DOHH2 (cell line): ENCODE measurements around the gene ARL8B.
"Not testable (repeated sequence)": the region's sequence is repeated elsewhere in the genome, so short reads cannot be mapped to it uniquely, and the experiment has no call there.

ENCODE experiments used
- H3F3A ChIP-seq: fragments of 200-600 bp; sonication (generic), shearing (Covaris generic); 2 replicates; pipeline ENCODE4 v1.6.0; 2016; ENCODE audit warnings: antibody characterized with exemption, mild to moderate bottlenecking; ENCODE audit not compliant: control insufficient read depth, insufficient read depth
- H3K27ac ChIP-seq: fragments of 200-600 bp; sonication (generic); 2 replicates; pipeline ENCODE4 v1.5.1; 2014; ENCODE audit warnings: low read depth, mild to moderate bottlenecking, low read length, moderate library complexity
- H3K27me3 ChIP-seq: fragments of 200-600 bp; sonication (generic); 2 replicates; pipeline ENCODE4 v1.6.1; 2014; ENCODE audit warnings: mild to moderate bottlenecking, low read length, mixed read lengths; ENCODE audit not compliant: control insufficient read depth
- H3K36me3 ChIP-seq: fragments of 200-600 bp; sonication (generic); 2 replicates; pipeline ENCODE4 v1.6.1; 2014; ENCODE audit warnings: mild to moderate bottlenecking, low read length, moderate library complexity, mixed read lengths; ENCODE audit not compliant: control insufficient read depth
- H3K4me1 ChIP-seq: fragments of 200-600 bp; sonication (generic); 2 replicates; pipeline ENCODE4 v1.6.1; 2014; ENCODE audit warnings: mild to moderate bottlenecking, low read length, mixed read lengths; ENCODE audit not compliant: control insufficient read depth
- H3K4me2 ChIP-seq: fragments of 200-600 bp; sonication (generic); 2 replicates; pipeline ENCODE4 v1.6.0; 2014; ENCODE audit warnings: mild to moderate bottlenecking, low read length, moderate library complexity
- H3K4me3 ChIP-seq: fragments of 200-600 bp; sonication (generic); 2 replicates; pipeline ENCODE4 v1.5.1; 2014; ENCODE audit warnings: mild to moderate bottlenecking, low read length, mixed read lengths
- H3K79me2 ChIP-seq: fragments of 200-600 bp; sonication (generic); 2 replicates; pipeline ENCODE4 v1.6.1; 2014; ENCODE audit warnings: mild to moderate bottlenecking, low read length, mixed read lengths; ENCODE audit not compliant: control insufficient read depth
- H3K9me2 ChIP-seq: fragments of 200-600 bp; sonication (generic); replicated peaks from 2 replicates; pipeline ENCODE4 v1.6.1; 2014; ENCODE audit warnings: mild to moderate bottlenecking, low read length, mixed read lengths; ENCODE audit not compliant: control insufficient read depth
- H3K9me3 ChIP-seq: fragments of 200-600 bp; sonication (generic); 2 replicates; pipeline ENCODE4 v1.6.1; 2014; ENCODE audit warnings: antibody characterized with exemption, low read length, mixed read lengths; ENCODE audit not compliant: control insufficient read depth, insufficient read depth
- H4K20me1 ChIP-seq: fragments of 200-600 bp; sonication (generic); 2 replicates; pipeline ENCODE4 v1.6.0; 2014; ENCODE audit warnings: low read depth, mild to moderate bottlenecking, antibody characterized with exemption, low read length, moderate library complexity; ENCODE audit not compliant: control insufficient read depth, insufficient read depth
- CTCF ChIP-seq: fragments of 200-600 bp; sonication (generic); IDR thresholded peaks from one replicate; pipeline ENCODE4 v1.5.1; 2014; ENCODE audit warnings: antibody characterized with exemption, mild to moderate bottlenecking, low read depth, low read length; ENCODE audit not compliant: poor library complexity, severe bottlenecking
- EZH2phosphoT487 ChIP-seq: fragments of 200-600 bp; sonication (generic); IDR thresholded peaks from 2 replicates; pipeline ENCODE4 v1.6.1; 2017; ENCODE audit warnings: borderline replicate concordance, mild to moderate bottlenecking, antibody characterized with exemption, low read length, moderate library complexity, mixed read lengths

Gene ARL8B

GRCh38 chr3:5103743-5104142 lies 18.3 kb upstream of the ARL8B start:
- Histone ChIP-seq H3K4me1 (no peaks in the 10 kb centered on the region), H4K20me1 (no peaks in the 10 kb centered on the region), H3K27me3 (peaks cover 4% of the 10 kb centered on the region), H3K4me3 (no peak overlapping the region), H3K9me2 (no peaks in the 10 kb centered on the region), H3K36me3 (no peaks in the 10 kb centered on the region), H3F3A (no peaks in the 10 kb centered on the region), H3K9me3 (no peaks in the 10 kb centered on the region), H3K27ac (no peak overlapping the region), H3K4me2 (no peak overlapping the region), H3K79me2 (no peaks in the 10 kb centered on the region)
- no peak for TF ChIP-seq CTCF
- TF ChIP-seq EZH2phosphoT487, result no peak

GRCh38 chr3:5105050-5105449 lies 17.0 kb upstream of the ARL8B start:
- TF ChIP-seq CTCF (no peak), EZH2phosphoT487 (no peak)
- no peaks in the 10 kb centered on the region for H4K20me1 ChIP-seq
- H3K27me3 ChIP-seq, result peaks cover 4% of the 10 kb centered on the region
- H3K79me2 ChIP-seq, result no peaks in the 10 kb centered on the region
- no peaks in the 10 kb centered on the region for H3F3A ChIP-seq
- no peaks in the 10 kb centered on the region for H3K4me1 ChIP-seq
- no peaks in the 10 kb centered on the region for H3K9me2 ChIP-seq
- no peaks in the 10 kb centered on the region for H3K9me3 ChIP-seq
- no peak overlapping the region for H3K4me3 ChIP-seq
- no peaks in the 10 kb centered on the region for H3K36me3 ChIP-seq
- no peak overlapping the region for H3K27ac ChIP-seq
- H3K4me2 ChIP-seq, result no peak overlapping the region

- not testable (repeated sequence) for H3K9me3 ChIP-seq, H3K27me3 ChIP-seq, H3K4me1 ChIP-seq, H4K20me1 ChIP-seq, H3K36me3 ChIP-seq, H3K27ac ChIP-seq, H3K9me2 ChIP-seq, H3F3A ChIP-seq, H3K4me3 ChIP-seq, H3K4me2 ChIP-seq, H3K79me2 ChIP-seq
These were observed 15.7 kb upstream of the ARL8B start for GRCh38 chr3:5106371-5106770.

GRCh38 chr3:5106933-5107334 lies 15.2 kb upstream of the ARL8B start:
- not testable (repeated sequence) for H3K36me3 ChIP-seq

More at GRCh38 chr3:5106933-5107334, 15.2 kb upstream of the ARL8B start:
- H3K27me3 ChIP-seq, H4K20me1 ChIP-seq, H3F3A ChIP-seq, H3K9me2 ChIP-seq, H3K4me2 ChIP-seq, H3K4me3 ChIP-seq, H3K9me3 ChIP-seq, H3K4me1 ChIP-seq, H3K79me2 ChIP-seq, H3K27ac ChIP-seq: not testable (repeated sequence)
